ENCODE measurements around the gene LEF1.

GRCh38 chr4:108107101-108107500 lies 61.6 kb downstream of the LEF1 start:
- TF ChIP-seq, protein P1, sequence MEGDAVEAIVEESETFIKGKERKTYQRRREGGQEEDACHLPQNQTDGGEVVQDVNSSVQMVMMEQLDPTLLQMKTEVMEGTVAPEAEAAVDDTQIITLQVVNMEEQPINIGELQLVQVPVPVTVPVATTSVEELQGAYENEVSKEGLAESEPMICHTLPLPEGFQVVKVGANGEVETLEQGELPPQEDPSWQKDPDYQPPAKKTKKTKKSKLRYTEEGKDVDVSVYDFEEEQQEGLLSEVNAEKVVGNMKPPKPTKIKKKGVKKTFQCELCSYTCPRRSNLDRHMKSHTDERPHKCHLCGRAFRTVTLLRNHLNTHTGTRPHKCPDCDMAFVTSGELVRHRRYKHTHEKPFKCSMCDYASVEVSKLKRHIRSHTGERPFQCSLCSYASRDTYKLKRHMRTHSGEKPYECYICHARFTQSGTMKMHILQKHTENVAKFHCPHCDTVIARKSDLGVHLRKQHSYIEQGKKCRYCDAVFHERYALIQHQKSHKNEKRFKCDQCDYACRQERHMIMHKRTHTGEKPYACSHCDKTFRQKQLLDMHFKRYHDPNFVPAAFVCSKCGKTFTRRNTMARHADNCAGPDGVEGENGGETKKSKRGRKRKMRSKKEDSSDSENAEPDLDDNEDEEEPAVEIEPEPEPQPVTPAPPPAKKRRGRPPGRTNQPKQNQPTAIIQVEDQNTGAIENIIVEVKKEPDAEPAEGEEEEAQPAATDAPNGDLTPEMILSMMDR (IDR thresholded peaks at IDR 0.05; ENCODE audit: low read depth, low read length): no peak
- TF ChIP-seq POLR2A (IDR thresholded peaks at IDR 0.05; ENCODE audit: extremely low read depth, insufficient read length) (no peak), MYC (IDR thresholded peaks at IDR 0.05; ENCODE audit: low read depth, low read length) (no peak), MAX (IDR thresholded peaks at IDR 0.05; ENCODE audit: low read depth, low read length) (no peak)

Measured in NB4 (cell line).